Caco-2 (cell line): ENCODE measurements around the gene MKRN3. TPM values are rescaled to one million over a fixed set of nuclear protein-coding genes. Genes with fewer than 3 reads are reported as not detected.

Experiments
- BruUV-seq: library from RNA; stranded (reverse); fragments of 400-500 nt; replicated peaks from 2 replicates; lab custom pipeline; 2021; lab: Mats Ljungman, UMichigan
- CTCF ChIA-PET: fragments of 300-600 bp; sonication (Branson Sonifier 250); formaldehyde crosslinking; loops from one replicate; lab custom pipeline; 2022; ENCODE audit warnings: antibody characterized with exemption; lab: Charles Lee
- POLR2A ChIA-PET: fragments of 300-600 bp; sonication (Branson Sonifier 250); formaldehyde crosslinking; loops from one replicate; lab custom pipeline; 2022; ENCODE audit warnings: antibody characterized with exemption; lab: Charles Lee
- DNase-seq, 2 experiments: peaks; one replicate each; pipeline versions ENCODE4 v3.0.0 to v3.0.0-alpha.2; 2020 to 2022
- H3K27me3 ChIP-seq: replicated peaks from 2 replicates; pipeline ENCODE4 v1.6.0; 2011; ENCODE audit warnings: low read length; ENCODE audit not compliant: control insufficient read depth, insufficient read depth
- H3K36me3 ChIP-seq: 2 replicates; pipeline ENCODE4 v1.5.1; 2011; ENCODE audit warnings: low read length; ENCODE audit not compliant: control insufficient read depth, insufficient read depth
- H3K4me1 ChIP-seq: fragments of 250-450 bp; sonication (Bioruptor Pico); 2 replicates; pipeline ENCODE4 v1.5.1; 2020; ENCODE audit warnings: mild to moderate bottlenecking
- H3K4me3 ChIP-seq: 2 replicates; pipeline ENCODE4 v1.5.1; 2011; ENCODE audit warnings: low read depth, mild to moderate bottlenecking, control low read depth, low read length
- H3K9me3 ChIP-seq: fragments of 250-450 bp; sonication (Bioruptor Pico); 2 replicates; pipeline ENCODE4 v1.5.1; 2020; ENCODE audit warnings: mild to moderate bottlenecking, moderate library complexity
- H3K27ac Mint-ChIP-seq: one replicate; pipeline ENCODE4 v1.8.0; 2022; ENCODE audit warnings: mixed read lengths; ENCODE audit not compliant: unreplicated experiment
- H3K27me3 Mint-ChIP-seq: one replicate; pipeline ENCODE4 v1.8.0; 2022; ENCODE audit warnings: mixed read lengths; ENCODE audit not compliant: insufficient read depth, unreplicated experiment
- H3K36me3 Mint-ChIP-seq: one replicate; pipeline ENCODE4 v1.8.0; 2022; ENCODE audit warnings: mild to moderate bottlenecking, mixed read lengths; ENCODE audit not compliant: insufficient read depth, unreplicated experiment
- H3K4me1 Mint-ChIP-seq: one replicate; pipeline ENCODE4 v1.8.0; 2022; ENCODE audit warnings: low read depth, mixed read lengths; ENCODE audit not compliant: unreplicated experiment
- H3K4me3 Mint-ChIP-seq: one replicate; pipeline ENCODE4 v1.8.0; 2022; ENCODE audit warnings: mild to moderate bottlenecking, moderate library complexity, mixed read lengths; ENCODE audit not compliant: unreplicated experiment
- H3K9me3 Mint-ChIP-seq: one replicate; pipeline ENCODE4 v1.8.0; 2022; ENCODE audit warnings: mixed read lengths; ENCODE audit not compliant: unreplicated experiment
- CTCF ChIP-seq, 2 experiments: fragments of 200-600 bp in 1 of 2; IDR thresholded peaks; 1 replicate in 1 of 2; 2 replicates in 1 of 2; pipeline versions ENCODE4 v1.5.1 to v1.8.0; 2011 to 2022; ENCODE audit warnings: antibody characterized with exemption in 1 of 2, control low read depth in 1 of 2, inconsistent platforms in 1 of 2, low read depth in 1 of 2, low read length in 1 of 2, mild to moderate bottlenecking in 1 of 2, moderate library complexity in 1 of 2; ENCODE audit not compliant: insufficient read depth in 1 of 2, severe bottlenecking in 1 of 2, unreplicated experiment in 1 of 2
- intact Hi-C: fragments of 100-400 bp; cut with micrococcal nuclease; formaldehyde crosslinking; loops from one replicate; pipeline ENCODE4 v1.10.0; 2022; ENCODE audit not compliant: unreplicated experiment
- total RNA-seq: library from RNA; stranded (reverse); gene quantifications from 2 replicates; pipeline ENCODE4 v1.2.3, GENCODE V29; 2022

MKRN3 gene
- total RNA-seq, 1 experiment from 2014 or later = 15.2 TPM

GRCh38 chr15:23524816-23525215, 40.7 kb upstream of the MKRN3 start:
- CTCF ChIA-PET = no interaction called here
- Mint-ChIP-seq H3K4me3 (no peak overlapping the region), H3K36me3 (no peaks in the 10 kb centered on the region), H3K27me3 (no peaks in the 10 kb centered on the region), H3K4me1 (peaks cover 3% of the 10 kb centered on the region), H3K9me3 (peaks cover 10% of the 10 kb centered on the region), H3K27ac (no peak overlapping the region)
- intact Hi-C loops = no loop called here
- Histone ChIP-seq H3K4me1 (0 out of 2 replicates have a peak, but pooled peaks cover 5% of the 10 kb centered on the region), H3K4me3 (no peak overlapping the region), H3K27me3 (no peaks in the 10 kb centered on the region), H3K9me3 (no peaks in the 10 kb centered on the region), H3K36me3 (no peaks in the 10 kb centered on the region)
- DNase-seq = no peak
- no TSS peak for BruUV-seq
- POLR2A ChIA-PET = no interaction called here
- no peak for TF ChIP-seq CTCF (IDR thresholded peaks at IDR 0.05; ENCODE audit: insufficient read depth in 1 of 2, low read depth in 1 of 2, low read length in 1 of 2, severe bottlenecking in 1 of 2, unreplicated experiment in 1 of 2)

GRCh38 chr15:23529891-23530290, 35.6 kb upstream of the MKRN3 start:
- Histone ChIP-seq H3K9me3 (no peaks in the 10 kb centered on the region), H3K27me3 (no peaks in the 10 kb centered on the region), H3K36me3 (no peaks in the 10 kb centered on the region), H3K4me3 (no peak overlapping the region), H3K4me1 (0 out of 2 replicates have a peak, but pooled peaks cover 5% of the 10 kb centered on the region)
- Mint-ChIP-seq H3K27me3 (no peaks in the 10 kb centered on the region), H3K36me3 (no peaks in the 10 kb centered on the region), H3K4me1 (peaks cover 4% of the 10 kb centered on the region), H3K4me3 (no peak overlapping the region), H3K9me3 (peaks cover 18% of the 10 kb centered on the region), H3K27ac (no peak overlapping the region)
- DNase-seq = no peak
- POLR2A ChIA-PET = no interaction called here
- CTCF ChIA-PET = no interaction called here
- intact Hi-C loops = no loop called here
- no TSS peak for BruUV-seq
- no peak for TF ChIP-seq CTCF (IDR thresholded peaks at IDR 0.05; ENCODE audit: insufficient read depth in 1 of 2, low read depth in 1 of 2, low read length in 1 of 2, severe bottlenecking in 1 of 2, unreplicated experiment in 1 of 2)

- Mint-ChIP-seq H3K4me3 (no peak overlapping the region), H3K27me3 (peaks cover 3% of the 10 kb centered on the region), H3K36me3 (no peaks in the 10 kb centered on the region), H3K27ac (no peak overlapping the region), H3K4me1 (peaks cover 4% of the 10 kb centered on the region), H3K9me3 (peaks cover 10% of the 10 kb centered on the region)
- POLR2A ChIA-PET = no interaction called here
- intact Hi-C loops = no loop called here
- no peak for TF ChIP-seq CTCF (IDR thresholded peaks at IDR 0.05; ENCODE audit: insufficient read depth in 1 of 2, low read depth in 1 of 2, low read length in 1 of 2, severe bottlenecking in 1 of 2, unreplicated experiment in 1 of 2)
- 0 out of 2 replicates have a peak, but pooled peaks cover 4% of the 10 kb centered on the region for H3K4me1 ChIP-seq
- DNase-seq = no peak
- H3K9me3 ChIP-seq = no peaks in the 10 kb centered on the region
- CTCF ChIA-PET = no interaction called here
- no peak overlapping the region for H3K4me3 ChIP-seq
- no peaks in the 10 kb centered on the region for H3K27me3 ChIP-seq
- H3K36me3 ChIP-seq = no peaks in the 10 kb centered on the region
- BruUV-seq = no TSS peak
Observed at GRCh38 chr15:23532024-23532423, 33.5 kb upstream of the MKRN3 start.
